SK-N-SH (cell line): ENCODE measurements around the gene TBC1D1. TPM values are rescaled to one million over a fixed set of nuclear protein-coding genes. Genes with fewer than 3 reads are reported as not detected.

Experiments used
- CTCF ChIA-PET: fragments of 300-600, 350-600 bp; formaldehyde crosslinking; extraction: SDS; loops from one replicate; lab custom pipeline; 2021; lab: Yijun Ruan, JAX
- POLR2A ChIA-PET: fragments of 350-600 bp; sonication (Branson Sonifier 250); formaldehyde crosslinking; extraction: SDS; loops from one replicate; lab custom pipeline; 2020; ENCODE audit warnings: antibody characterized with exemption, inconsistent platforms; lab: Yijun Ruan, JAX
- DNase-seq: peaks from one replicate; pipeline ENCODE4 v3.0.0; 2012
- H2AFZ ChIP-seq: fragments of 200-600 bp; sonication (generic); 2 replicates; pipeline ENCODE4 v1.8.1; 2016; ENCODE audit warnings: antibody characterized with exemption, mild to moderate bottlenecking, low read depth
- H3F3A ChIP-seq: fragments of 200-600 bp; sonication (generic); replicated peaks from 2 replicates; pipeline ENCODE3; 2016; ENCODE audit warnings: antibody characterized with exemption, mild to moderate bottlenecking; ENCODE audit not compliant: insufficient read depth
- H3K27ac ChIP-seq, 2 experiments: fragments of 200-500 bp in 1 of 2; fragments of 200-600 bp in 1 of 2; sonication (Bioruptor generic) in 1 of 2; sonication (generic), shearing (Covaris generic) in 1 of 2; 2 replicates each; pipeline versions ENCODE4 v1.5.1 to v1.6.1; 2014 to 2016; ENCODE audit warnings: low read depth in 2 of 2, inconsistent platforms in 1 of 2, low read length in 1 of 2, mild to moderate bottlenecking in 1 of 2, mixed read lengths in 1 of 2
- H3K27me3 ChIP-seq: fragments of 200-600 bp; sonication (generic), shearing (Covaris generic); 2 replicates; pipeline ENCODE4 v1.6.1; 2016; ENCODE audit warnings: mixed run types; ENCODE audit not compliant: insufficient read depth
- H3K36me3 ChIP-seq, 2 experiments: fragments of 200-500 bp in 1 of 2; fragments of 200-600 bp in 1 of 2; sonication (Bioruptor generic) in 1 of 2; sonication (generic) in 1 of 2; replicated peaks in 1 of 2; 2 replicates each; pipeline versions ENCODE3 to v1.5.1; 2014 to 2016; ENCODE audit warnings: low read length in 1 of 2, mild to moderate bottlenecking in 1 of 2; ENCODE audit not compliant: insufficient read depth in 2 of 2, control insufficient read depth in 1 of 2
- H3K4me1 ChIP-seq, 2 experiments: fragments of 200-500 bp in 1 of 2; fragments of 200-600 bp in 1 of 2; sonication (Bioruptor generic) in 1 of 2; sonication (generic), shearing (Covaris generic) in 1 of 2; 2 replicates each; pipeline versions ENCODE4 v1.5.1 to v1.6.1; 2014 to 2016; ENCODE audit warnings: low read depth in 1 of 2, low read length in 1 of 2, mixed run types in 1 of 2; ENCODE audit not compliant: insufficient read depth in 2 of 2, control insufficient read depth in 1 of 2
- H3K4me2 ChIP-seq: fragments of 200-600 bp; sonication (generic), shearing (Covaris generic); 2 replicates; pipeline ENCODE4 v1.6.1; 2017; ENCODE audit warnings: mixed run types
- H3K4me3 ChIP-seq, 2 experiments: fragments of 200-500 bp in 1 of 2; fragments of 200-600 bp in 1 of 2; sonication (Bioruptor generic) in 1 of 2; sonication (generic), shearing (Covaris generic) in 1 of 2; 2 replicates each; pipeline versions ENCODE4 v1.5.1 to v1.8.1; 2014 to 2016; ENCODE audit warnings: low read depth in 2 of 2, inconsistent platforms in 1 of 2, low read length in 1 of 2, mild to moderate bottlenecking in 1 of 2, mixed read lengths in 1 of 2, moderate library complexity in 1 of 2
- H3K79me2 ChIP-seq: fragments of 200-600 bp; sonication (generic); 2 replicates; pipeline ENCODE4 v1.8.1; 2017; ENCODE audit warnings: mild to moderate bottlenecking; ENCODE audit not compliant: insufficient read depth
- H3K9ac ChIP-seq: fragments of 200-600 bp; sonication (generic); 2 replicates; pipeline ENCODE4 v1.6.1; 2017; ENCODE audit warnings: mixed run types
- H3K9me2 ChIP-seq: fragments of 200-600 bp; sonication (generic); 2 replicates; pipeline ENCODE4 v1.6.1; 2017; ENCODE audit warnings: mixed run types
- H3K9me3 ChIP-seq: fragments of 200-600 bp; sonication (generic); 2 replicates; pipeline ENCODE4 v1.6.1; 2017; ENCODE audit warnings: mixed run types, mild to moderate bottlenecking, moderate library complexity
- H4K20me1 ChIP-seq: fragments of 200-600 bp; sonication (generic); 2 replicates; pipeline ENCODE4 v1.6.1; 2017; ENCODE audit warnings: mild to moderate bottlenecking, mixed run types; ENCODE audit not compliant: insufficient read depth
- ELF1 ChIP-seq: IDR thresholded peaks from 2 replicates; pipeline ENCODE4 v1.4.0; 2012
- EP300 ChIP-seq, 2 experiments: IDR thresholded peaks; 2 replicates each; pipeline versions ENCODE4 v1.4.0 to v1.6.1; 2012; ENCODE audit warnings: borderline replicate concordance in 1 of 2, low read depth in 1 of 2, low read length in 1 of 2
- FOSL2 ChIP-seq: IDR thresholded peaks from 2 replicates; pipeline ENCODE4 v1.4.0; 2012; ENCODE audit warnings: low read depth, mild to moderate bottlenecking, moderate library complexity, borderline replicate concordance
- FOXJ3 ChIP-seq: sonication (generic); formaldehyde crosslinking; IDR thresholded peaks from 2 replicates; pipeline ENCODE4 v1.5.1; 2020; ENCODE audit warnings: mild to moderate bottlenecking, missing genetic modification reagents
- FOXM1 ChIP-seq: IDR thresholded peaks from 2 replicates; pipeline ENCODE4 v1.4.0; 2012; ENCODE audit warnings: low read depth, mild to moderate bottlenecking
- NFIC ChIP-seq: IDR thresholded peaks from 2 replicates; pipeline ENCODE4 v1.4.0; 2012; ENCODE audit warnings: borderline replicate concordance
- POLR2AphosphoS5 ChIP-seq: IDR thresholded peaks from 2 replicates; pipeline ENCODE4 v1.6.1; 2012; ENCODE audit warnings: low read depth, low read length
- RAD21 ChIP-seq: IDR thresholded peaks from 2 replicates; pipeline ENCODE4 v1.6.1; 2012; ENCODE audit warnings: mild to moderate bottlenecking, low read length
- RFX5 ChIP-seq: IDR thresholded peaks from 2 replicates; pipeline ENCODE4 v1.6.1; 2012; ENCODE audit warnings: mild to moderate bottlenecking, improper control_type of control experiment, low read length
- RXRA ChIP-seq: IDR thresholded peaks from 2 replicates; pipeline ENCODE4 v1.4.0; 2012; ENCODE audit warnings: low read depth, mild to moderate bottlenecking, borderline replicate concordance
- SIN3A ChIP-seq: IDR thresholded peaks from 2 replicates; pipeline ENCODE4 v1.6.1; 2012; ENCODE audit warnings: low read depth, mild to moderate bottlenecking, low read length, moderate library complexity, borderline replicate concordance
- TAF1 ChIP-seq: IDR thresholded peaks from 2 replicates; pipeline ENCODE4 v1.6.1; 2012; ENCODE audit warnings: low read depth, mild to moderate bottlenecking, low read length, moderate library complexity, borderline replicate concordance
- TCF12 ChIP-seq: IDR thresholded peaks from 2 replicates; pipeline ENCODE4 v1.4.0; 2012
- TEAD4 ChIP-seq: IDR thresholded peaks from 2 replicates; pipeline ENCODE4 v1.4.0; 2012; ENCODE audit warnings: mild to moderate bottlenecking, borderline replicate concordance; ENCODE audit not compliant: insufficient read depth
- ZBTB33 ChIP-seq: IDR thresholded peaks from 2 replicates; pipeline ENCODE4 v1.4.0; 2012; ENCODE audit warnings: low read depth, borderline replicate concordance
- WGBS: methylation state at CpG from one replicate; pipeline ENCODE4 v1.1.6; 2017; ENCODE audit warnings: low lambda C conversion rate; 5-methylcytosine and 5-hydroxymethylcytosine counted together
- polyA plus RNA-seq, 3 experiments: library from polyadenylated mRNA; depleted of rRNA; stranded (reverse); fragments of >200 nt; gene quantifications; 2 replicates each; pipeline ENCODE4 v1.2.3, GENCODE V29; 2012

The TBC1D1 gene
- polyA plus RNA-seq, 1 of the 3 experiments (the other 2 are of a cell fraction) = 29.8 TPM

- Histone ChIP-seq H3K27ac (no peak overlapping the region), H3K9ac (no peak overlapping the region), H3K79me2 (no peaks in the 10 kb centered on the region), H4K20me1 (no peaks in the 10 kb centered on the region), H3K36me3 (no peaks in the 10 kb centered on the region), H3K27me3 (no peaks in the 10 kb centered on the region), H2AFZ (no peak overlapping the region), H3F3A (no peaks in the 10 kb centered on the region), H3K4me1 (no peaks in the 10 kb centered on the region), H3K4me3 (no peak overlapping the region), H3K9me2 (no peaks in the 10 kb centered on the region), H3K4me2 (no peak overlapping the region), H3K9me3 (no peaks in the 10 kb centered on the region)
- POLR2A ChIA-PET = no interaction called here
- no peak for TF ChIP-seq RAD21
- TF ChIP-seq RXRA = no peak
- no peak for TF ChIP-seq TAF1
- TF ChIP-seq EP300 (IDR thresholded peaks at IDR 0.05; ENCODE audit: borderline replicate concordance in 1 of 2, low read depth in 1 of 2, low read length in 1 of 2) = no peak
- TF ChIP-seq POLR2AphosphoS5 = no peak
- WGBS = 72% methylated on average over 7 of the region's 7 CpGs
- no peak for DNase-seq
- CTCF ChIA-PET = no interaction called here
Observed at GRCh38 chr4:37953620-37954293, 62.9 kb downstream of the TBC1D1 start.

GRCh38 chr4:37956941-37957340, 66.1 kb downstream of the TBC1D1 start:
- Histone ChIP-seq H3F3A (no peaks in the 10 kb centered on the region), H3K79me2 (no peaks in the 10 kb centered on the region), H3K27ac (no peak overlapping the region), H2AFZ (no peak overlapping the region), H3K27me3 (no peaks in the 10 kb centered on the region), H3K9me2 (no peaks in the 10 kb centered on the region), H3K4me1 (no peaks in the 10 kb centered on the region), H3K4me3 (no peak overlapping the region), H3K9me3 (no peaks in the 10 kb centered on the region), H3K4me2 (no peak overlapping the region), H3K36me3 (no peaks in the 10 kb centered on the region), H4K20me1 (no peaks in the 10 kb centered on the region), H3K9ac (no peak overlapping the region)
- 49% methylated on average over 4 of the region's 4 CpGs for WGBS
- POLR2A ChIA-PET = no interaction called here
- no peak for TF ChIP-seq ZBTB33
- TF ChIP-seq FOXM1 = no peak
- no peak for TF ChIP-seq TEAD4
- no peak for DNase-seq
- CTCF ChIA-PET = no interaction called here

GRCh38 chr4:37958932-37959331, 68.0 kb downstream of the TBC1D1 start:
- no peak for TF ChIP-seq ELF1
- TF ChIP-seq SIN3A = no peak
- TF ChIP-seq TCF12 = no peak
- TF ChIP-seq RAD21 = no peak
- TF ChIP-seq FOSL2 = no peak
- no peak for TF ChIP-seq RFX5
- no peak for TF ChIP-seq EP300 (IDR thresholded peaks at IDR 0.05; ENCODE audit: borderline replicate concordance in 1 of 2, low read depth in 1 of 2, low read length in 1 of 2)
- no peak for TF ChIP-seq FOXJ3 (CRISPR knock-in tag)
- no peak for TF ChIP-seq NFIC
- TF ChIP-seq FOXM1 = no peak
- TF ChIP-seq TEAD4 = no peak
- TF ChIP-seq, all 33 proteins: peak for 0
- Histone ChIP-seq H2AFZ (no peak overlapping the region), H3K27me3 (no peaks in the 10 kb centered on the region), H3K4me3 (no peak overlapping the region), H3K79me2 (no peaks in the 10 kb centered on the region), H4K20me1 (no peaks in the 10 kb centered on the region), H3K9me2 (no peaks in the 10 kb centered on the region), H3K9ac (no peak overlapping the region), H3K36me3 (no peaks in the 10 kb centered on the region), H3K4me2 (no peak overlapping the region), H3K27ac (no peak overlapping the region), H3K4me1 (no peaks in the 10 kb centered on the region), H3K9me3 (no peaks in the 10 kb centered on the region), H3F3A (no peaks in the 10 kb centered on the region)
- DNase-seq = no peak
- CTCF ChIA-PET = interaction anchor here (0.6 kb wide), 1 partner anchor 1071 kb away, joined by 3 read pairs; no protein-coding TSS in a partner anchor
- 66% methylated on average over 6 of the region's 6 CpGs for WGBS
- POLR2A ChIA-PET = no interaction called here
